GM21717 (cell line): ENCODE measurements around the gene TTLL11.

Experiments used
- ATAC-seq: cut with Tn5 transposase; IDR thresholded peaks from one replicate; pipeline ENCODE4 v1.9.1; 2021; ENCODE audit warnings: mild to moderate bottlenecking, moderate library complexity; ENCODE audit not compliant: unreplicated experiment

Gene TTLL11

GRCh38 chr9:121819428-121820231, 273.5 kb downstream of the TTLL11 start:
- no peak for ATAC-seq

- ATAC-seq = no peak
Observed at GRCh38 chr9:121818841-121819427, 274.2 kb downstream of the TTLL11 start.

DNA sequence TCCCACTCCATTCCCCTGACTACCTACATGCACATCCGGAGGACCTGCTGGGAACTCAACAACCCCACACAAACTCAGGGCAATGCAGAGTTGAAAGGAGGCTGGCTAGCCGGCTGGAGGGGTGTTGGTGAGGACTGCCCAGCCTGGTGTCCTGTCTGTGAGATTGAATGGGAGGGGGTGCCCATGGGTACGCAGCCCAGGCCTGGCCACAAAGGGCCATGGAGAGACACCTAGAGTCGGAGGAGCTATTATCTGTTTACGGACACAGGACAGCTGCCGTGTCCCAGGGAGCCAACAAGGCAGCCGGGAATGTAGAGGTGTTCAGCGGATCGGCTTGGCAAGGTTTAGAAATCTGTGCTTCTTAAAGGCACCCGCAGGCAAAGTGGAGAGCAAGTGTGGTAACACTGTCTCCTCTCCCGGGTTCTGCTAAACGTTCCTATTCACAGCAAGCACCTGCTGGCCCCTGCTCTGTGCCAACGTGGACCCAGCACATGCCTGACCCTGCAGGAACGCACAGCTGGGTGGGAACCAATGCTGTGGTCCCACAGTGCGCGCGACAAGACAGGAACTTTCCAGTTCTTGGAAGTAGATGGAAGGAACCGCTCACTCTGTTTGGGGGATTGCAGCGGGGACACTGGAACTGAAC, 275.0 kb downstream of the TTLL11 start:
- no peak for ATAC-seq

- no peak for ATAC-seq
Observed at GRCh38 chr9:121817476-121817875, 275.6 kb downstream of the TTLL11 start.

DNA sequence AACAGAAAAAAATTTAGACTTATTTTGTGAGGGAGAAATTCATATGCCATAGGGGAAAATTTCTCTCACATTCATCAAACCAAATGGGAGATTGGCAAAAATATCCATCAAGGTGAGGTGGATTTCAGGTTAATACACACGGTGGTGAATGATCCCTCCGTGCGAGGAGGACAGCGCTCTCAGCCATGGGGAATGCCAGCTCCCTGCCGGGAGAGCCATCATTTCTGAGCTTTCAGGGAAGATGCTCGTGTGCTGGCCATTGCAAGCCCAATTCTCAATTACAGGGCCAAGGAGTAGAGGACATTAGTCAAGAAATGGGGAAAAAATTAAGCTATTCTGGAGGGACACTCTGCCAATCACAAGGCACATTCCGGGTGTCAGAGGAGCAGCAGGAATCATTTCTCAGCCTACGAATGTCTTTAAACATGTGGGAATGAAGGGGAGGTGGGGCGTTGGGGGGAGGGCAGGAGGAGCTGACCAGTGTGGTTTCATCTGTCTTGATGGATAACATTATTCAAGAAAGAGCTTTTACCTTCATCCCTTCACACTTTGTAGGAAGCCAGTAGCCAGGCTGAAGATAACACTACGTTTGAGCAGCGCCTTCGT, 276.2 kb downstream of the TTLL11 start:
- ATAC-seq = no peak

GRCh38 chr9:121816449-121816817, 276.7 kb downstream of the TTLL11 start:
- ATAC-seq = no peak

DNA sequence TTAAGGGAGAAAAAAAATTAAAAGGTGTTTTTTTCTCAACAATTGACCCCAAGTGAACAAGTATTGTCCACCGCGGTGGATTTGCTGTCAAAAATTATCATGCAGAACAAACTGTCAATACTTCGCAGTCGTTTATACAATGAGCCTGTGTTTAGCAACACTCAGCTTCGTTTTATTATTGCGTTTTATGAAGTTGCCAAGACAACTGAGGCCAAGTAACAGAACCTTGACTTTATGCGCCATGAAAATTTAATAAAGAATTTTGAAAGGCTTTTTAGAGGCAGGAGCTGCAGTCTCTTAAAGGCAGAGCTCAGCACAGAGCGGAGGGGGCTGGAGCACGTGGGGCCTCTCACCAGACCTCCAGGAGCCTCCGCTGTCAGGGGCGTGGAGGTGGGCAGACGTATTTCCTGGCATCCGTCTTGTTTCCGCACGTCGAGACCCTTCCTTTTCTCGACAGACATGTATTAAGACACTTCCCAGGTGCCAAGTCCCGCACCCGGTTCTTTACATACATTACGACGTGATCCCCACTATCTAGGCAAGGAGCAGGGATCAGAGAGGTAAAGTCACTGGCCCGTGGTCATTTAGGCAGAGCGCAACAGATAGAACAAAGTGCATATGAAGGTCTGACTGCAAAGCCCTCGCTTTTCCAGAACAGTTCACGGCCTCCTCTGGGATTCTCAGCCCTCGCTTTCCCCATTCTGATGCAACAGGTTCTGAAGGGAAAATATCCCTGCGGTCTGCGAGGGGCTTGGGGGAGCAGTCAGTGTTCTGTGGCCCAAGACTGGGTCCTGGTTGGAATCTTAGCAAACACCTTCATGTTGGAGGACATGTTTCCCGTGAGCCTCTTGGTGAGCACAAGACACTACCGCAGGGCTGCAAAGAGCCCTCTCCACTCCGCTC, 277.3 kb downstream of the TTLL11 start:
- ATAC-seq = no peak

- ATAC-seq = no peak
Observed at GRCh38 chr9:121815084-121815483, 278.0 kb downstream of the TTLL11 start.

- ATAC-seq = no peak
Observed at GRCh38 chr9:121814594-121814993, 278.5 kb downstream of the TTLL11 start.

GRCh38 chr9:121813519-121814210, 279.4 kb downstream of the TTLL11 start:
- ATAC-seq = no peak

DNA sequence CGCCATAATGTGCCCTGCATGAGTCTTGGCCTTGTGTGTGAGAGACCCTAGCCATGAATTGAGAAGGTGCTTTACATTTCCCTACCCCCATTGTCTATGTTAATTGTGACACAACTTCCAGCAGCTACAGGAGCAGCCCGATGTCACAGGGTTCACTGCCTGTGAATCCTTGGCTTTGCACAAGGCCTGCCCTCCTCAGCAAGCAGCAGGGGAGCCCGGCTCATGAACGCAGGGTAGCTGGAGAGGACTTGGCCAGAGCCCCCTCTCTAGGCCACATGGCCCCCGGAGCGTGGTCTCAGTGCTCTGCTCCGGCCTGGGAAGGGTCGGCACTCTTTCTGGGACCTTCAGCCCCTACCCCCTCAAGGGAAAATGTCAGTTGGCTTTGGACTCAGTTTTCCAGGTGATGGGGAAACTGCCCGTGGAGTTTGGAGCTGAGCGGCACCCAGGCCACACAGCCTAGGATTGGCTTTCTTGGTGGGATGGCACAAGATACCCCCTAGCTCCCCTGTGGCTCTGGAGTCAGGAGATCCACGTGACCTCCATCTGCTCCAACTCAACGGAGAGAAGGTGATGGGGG, 280.9 kb downstream of the TTLL11 start:
- ATAC-seq = no peak

GRCh38 chr9:121811751-121812150, 281.4 kb downstream of the TTLL11 start:
- ATAC-seq = no peak

- no peak for ATAC-seq
Observed at GRCh38 chr9:121811140-121811539, 282.0 kb downstream of the TTLL11 start.

- ATAC-seq = no peak
Observed at GRCh38 chr9:121810489-121810888, 282.6 kb downstream of the TTLL11 start.

- ATAC-seq = no peak
Observed at GRCh38 chr9:121809356-121810050, 283.6 kb downstream of the TTLL11 start.

DNA sequence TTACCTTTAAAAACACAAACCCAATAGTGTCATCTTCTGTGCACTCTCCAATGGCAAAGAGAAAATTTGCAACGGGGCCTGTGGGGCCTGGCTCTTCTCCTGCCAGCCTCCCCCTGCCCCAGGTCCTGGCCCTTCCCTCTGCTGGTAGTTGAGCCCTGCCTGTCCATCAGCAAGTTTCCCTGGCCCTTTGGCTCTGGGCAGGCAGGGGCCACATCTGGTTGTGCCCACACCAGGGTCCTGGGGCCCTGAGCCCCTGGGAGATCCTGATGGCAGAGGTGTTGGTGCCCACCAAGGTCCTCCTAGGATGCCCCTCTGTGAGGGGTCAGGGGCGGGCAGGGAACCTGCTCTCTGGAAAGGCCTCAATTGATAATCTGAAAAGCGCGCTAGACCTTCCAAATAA, 284.3 kb downstream of the TTLL11 start:
- no peak for ATAC-seq

- no peak for ATAC-seq
Observed at GRCh38 chr9:121807823-121808278, 285.3 kb downstream of the TTLL11 start.

GRCh38 chr9:121807069-121807822, 285.9 kb downstream of the TTLL11 start:
- no peak for ATAC-seq
